ENCODE data around the gene MAGED4B.
"Not testable (repeated sequence)": the region's sequence is repeated elsewhere in the genome, so short reads cannot be mapped to it uniquely, and the experiment has no call there.

Gene MAGED4B, protein sequence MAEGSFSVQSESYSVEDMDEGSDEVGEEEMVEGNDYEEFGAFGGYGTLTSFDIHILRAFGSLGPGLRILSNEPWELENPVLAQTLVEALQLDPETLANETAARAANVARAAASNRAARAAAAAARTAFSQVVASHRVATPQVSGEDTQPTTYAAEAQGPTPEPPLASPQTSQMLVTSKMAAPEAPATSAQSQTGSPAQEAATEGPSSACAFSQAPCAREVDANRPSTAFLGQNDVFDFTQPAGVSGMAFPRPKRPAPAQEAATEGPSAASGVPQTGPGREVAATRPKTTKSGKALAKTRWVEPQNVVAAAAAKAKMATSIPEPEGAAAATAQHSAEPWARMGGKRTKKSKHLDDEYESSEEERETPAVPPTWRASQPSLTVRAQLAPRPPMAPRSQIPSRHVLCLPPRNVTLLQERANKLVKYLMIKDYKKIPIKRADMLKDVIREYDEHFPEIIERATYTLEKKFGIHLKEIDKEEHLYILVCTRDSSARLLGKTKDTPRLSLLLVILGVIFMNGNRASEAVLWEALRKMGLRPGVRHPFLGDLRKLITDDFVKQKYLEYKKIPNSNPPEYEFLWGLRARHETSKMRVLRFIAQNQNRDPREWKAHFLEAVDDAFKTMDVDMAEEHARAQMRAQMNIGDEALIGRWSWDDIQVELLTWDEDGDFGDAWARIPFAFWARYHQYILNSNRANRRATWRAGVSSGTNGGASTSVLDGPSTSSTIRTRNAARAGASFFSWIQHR

DNA sequence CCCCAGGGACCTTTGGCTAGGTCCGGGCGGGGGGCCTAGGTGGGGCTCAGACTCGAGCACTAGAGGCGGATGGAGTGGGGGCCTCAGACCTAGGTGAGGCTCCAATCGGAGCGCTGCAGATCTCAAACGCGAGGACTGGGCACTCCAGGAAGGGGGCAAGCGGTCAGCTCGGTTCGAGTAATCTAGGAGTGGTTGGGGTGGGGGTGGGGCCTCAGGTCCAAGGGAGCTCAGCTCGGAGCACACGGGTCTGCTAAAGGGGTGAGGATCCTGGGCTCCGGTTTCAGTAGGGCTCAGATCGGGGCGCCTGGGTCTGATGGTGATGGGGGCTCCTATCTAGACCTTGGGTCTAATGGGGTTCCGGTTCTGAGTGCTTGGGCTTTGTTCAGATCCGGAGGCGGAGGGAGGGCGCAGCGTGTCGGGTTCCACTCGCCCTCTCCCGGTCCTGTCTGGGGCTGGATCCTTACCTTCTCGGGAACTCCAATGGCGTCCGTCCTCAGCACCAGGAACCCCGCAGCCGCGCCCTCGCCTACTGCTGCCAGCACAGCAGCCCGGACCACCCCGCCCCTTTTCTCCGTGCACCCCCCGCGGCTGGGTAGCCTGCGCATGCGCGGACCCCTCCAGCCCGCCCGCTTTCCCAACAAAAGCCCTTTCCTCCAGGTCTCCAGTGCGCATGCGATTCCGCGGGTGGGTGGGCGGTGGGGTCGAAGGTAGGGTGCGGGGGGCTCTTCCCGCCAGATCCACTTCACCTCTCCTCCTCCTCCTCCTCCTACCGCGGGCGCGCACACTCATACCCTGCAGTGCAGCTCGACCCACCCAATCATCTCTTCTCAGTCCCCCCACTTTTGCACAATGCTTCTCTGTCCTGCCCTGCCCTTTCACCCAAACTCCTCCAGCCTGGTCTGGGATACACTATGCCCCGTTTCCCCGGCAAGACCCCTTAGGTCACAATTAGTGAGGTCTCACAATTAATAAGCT is at the start of gene MAGED4B:
MAGED4B (minus strand) TSS at position 518 of the 975 bp plus-strand sequence. CDS start 1,011 bp downstream, outside the sequence.
- DNase-seq (ENCODE audit: low read depth, low spot score); H3K4me3 ChIP-seq (ENCODE audit: low read depth, low read length); in situ Hi-C loops (cut with HindIII; ENCODE audit: low sequenced_read_pairs): not testable (repeated sequence)

DNA sequence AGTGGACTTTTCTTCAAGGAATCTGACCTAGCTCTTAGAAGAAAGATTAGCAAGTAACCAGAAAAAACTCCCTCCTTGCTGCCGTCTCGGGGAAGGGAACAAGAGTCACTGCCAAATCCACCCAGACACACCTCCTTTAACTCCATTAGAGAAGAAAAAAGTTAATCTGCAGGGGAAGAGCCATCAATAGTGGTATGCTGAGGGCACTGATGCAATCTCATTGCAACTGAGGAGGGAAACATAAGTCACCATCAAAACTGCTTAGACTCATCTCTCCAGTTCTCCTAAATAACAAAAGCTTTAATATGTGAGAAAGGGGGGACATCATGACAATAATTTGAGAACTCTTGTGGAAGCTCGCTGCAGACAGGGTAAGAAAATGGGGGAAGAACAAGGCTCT is 49.3 kb upstream of the MAGED4B start:
- no peak overlapping the region for H3K4me3 ChIP-seq (ENCODE audit: low read depth, low read length)
- in situ Hi-C loops (cut with HindIII; ENCODE audit: low sequenced_read_pairs), result no loop called here
- TF ChIP-seq, protein P1, sequence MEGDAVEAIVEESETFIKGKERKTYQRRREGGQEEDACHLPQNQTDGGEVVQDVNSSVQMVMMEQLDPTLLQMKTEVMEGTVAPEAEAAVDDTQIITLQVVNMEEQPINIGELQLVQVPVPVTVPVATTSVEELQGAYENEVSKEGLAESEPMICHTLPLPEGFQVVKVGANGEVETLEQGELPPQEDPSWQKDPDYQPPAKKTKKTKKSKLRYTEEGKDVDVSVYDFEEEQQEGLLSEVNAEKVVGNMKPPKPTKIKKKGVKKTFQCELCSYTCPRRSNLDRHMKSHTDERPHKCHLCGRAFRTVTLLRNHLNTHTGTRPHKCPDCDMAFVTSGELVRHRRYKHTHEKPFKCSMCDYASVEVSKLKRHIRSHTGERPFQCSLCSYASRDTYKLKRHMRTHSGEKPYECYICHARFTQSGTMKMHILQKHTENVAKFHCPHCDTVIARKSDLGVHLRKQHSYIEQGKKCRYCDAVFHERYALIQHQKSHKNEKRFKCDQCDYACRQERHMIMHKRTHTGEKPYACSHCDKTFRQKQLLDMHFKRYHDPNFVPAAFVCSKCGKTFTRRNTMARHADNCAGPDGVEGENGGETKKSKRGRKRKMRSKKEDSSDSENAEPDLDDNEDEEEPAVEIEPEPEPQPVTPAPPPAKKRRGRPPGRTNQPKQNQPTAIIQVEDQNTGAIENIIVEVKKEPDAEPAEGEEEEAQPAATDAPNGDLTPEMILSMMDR (IDR thresholded peaks at IDR 0.05; ENCODE audit: low read depth, low read length), result no peak
- no peak for DNase-seq (ENCODE audit: low read depth, low spot score)

DNA sequence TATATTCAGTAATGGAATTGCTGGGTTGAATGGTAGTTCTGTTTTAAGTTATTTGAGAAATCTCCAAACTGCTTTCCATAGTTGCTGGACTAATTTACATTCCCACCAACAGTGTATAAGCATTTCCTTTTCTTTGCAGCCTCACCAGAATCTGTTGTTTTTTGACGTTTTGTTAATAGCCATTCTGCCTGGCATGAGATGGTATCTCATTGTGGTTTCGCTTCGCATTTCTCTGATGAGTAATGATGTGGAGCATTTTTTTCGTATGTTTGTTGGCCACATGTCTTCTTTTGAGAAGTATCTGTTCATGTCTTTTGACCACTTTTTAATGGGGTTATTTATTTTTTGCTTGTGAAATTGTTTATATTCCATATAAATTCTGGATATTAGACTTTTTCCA is 13.6 kb upstream of the MAGED4B start:
- peak; percentile 35 for DNase-seq (ENCODE audit: low read depth, low spot score)
- in situ Hi-C loops (cut with HindIII; ENCODE audit: low sequenced_read_pairs), result no loop called here
- no peak overlapping the region for H3K4me3 ChIP-seq (ENCODE audit: low read depth, low read length)
- TF ChIP-seq, protein P1 (IDR thresholded peaks at IDR 0.05; ENCODE audit: low read depth, low read length), result no peak

DNA sequence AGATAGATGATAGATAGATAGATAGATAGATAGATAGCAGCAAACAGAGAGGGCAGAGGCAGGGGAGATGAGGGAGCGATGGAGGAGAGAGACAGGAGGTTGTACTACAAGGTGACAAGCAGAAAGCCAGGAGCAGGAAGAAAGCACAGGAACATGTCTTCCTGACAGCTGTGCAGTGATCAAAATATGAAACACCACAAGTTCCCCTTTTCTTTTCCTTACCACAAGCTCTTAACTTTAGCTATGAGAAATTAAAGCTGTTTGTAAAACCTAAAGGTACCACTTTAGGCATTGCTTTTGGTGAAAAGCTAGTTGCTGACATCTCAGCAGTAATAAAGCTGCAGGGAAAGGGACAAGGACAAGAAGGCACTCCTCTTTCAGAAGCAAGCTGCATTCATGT is 9.1 kb upstream of the MAGED4B start:
- in situ Hi-C loops (cut with HindIII; ENCODE audit: low sequenced_read_pairs), result no loop called here
- DNase-seq (ENCODE audit: low read depth, low spot score), result no peak
- H3K4me3 ChIP-seq (ENCODE audit: low read depth, low read length), result no peak overlapping the region
- TF ChIP-seq, protein P1 (IDR thresholded peaks at IDR 0.05; ENCODE audit: low read depth, low read length), result no peak

DNA sequence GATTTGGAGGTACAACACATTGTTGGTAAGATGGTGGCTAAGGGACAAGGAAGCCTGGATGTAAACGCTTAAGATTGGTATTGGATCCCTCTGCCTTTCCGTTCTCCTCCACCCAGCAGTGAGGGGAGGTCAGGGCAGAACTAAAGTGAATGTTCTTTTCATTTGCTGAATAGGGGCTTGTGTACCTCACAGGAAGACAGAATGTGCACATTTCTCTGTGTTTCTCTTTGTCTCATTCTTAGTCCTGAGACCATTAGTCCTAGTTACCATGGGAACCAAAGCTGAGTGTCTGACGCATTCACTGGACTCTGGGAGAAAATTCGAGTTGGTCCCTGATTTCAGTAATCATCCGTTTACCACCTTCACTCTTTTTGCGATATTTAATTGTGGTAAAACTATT is 26.7 kb downstream of the MAGED4B start:
- H3K4me3 ChIP-seq (ENCODE audit: low read depth, low read length); DNase-seq (ENCODE audit: low read depth, low spot score); in situ Hi-C loops (cut with HindIII; ENCODE audit: low sequenced_read_pairs): not testable (repeated sequence)

DNA sequence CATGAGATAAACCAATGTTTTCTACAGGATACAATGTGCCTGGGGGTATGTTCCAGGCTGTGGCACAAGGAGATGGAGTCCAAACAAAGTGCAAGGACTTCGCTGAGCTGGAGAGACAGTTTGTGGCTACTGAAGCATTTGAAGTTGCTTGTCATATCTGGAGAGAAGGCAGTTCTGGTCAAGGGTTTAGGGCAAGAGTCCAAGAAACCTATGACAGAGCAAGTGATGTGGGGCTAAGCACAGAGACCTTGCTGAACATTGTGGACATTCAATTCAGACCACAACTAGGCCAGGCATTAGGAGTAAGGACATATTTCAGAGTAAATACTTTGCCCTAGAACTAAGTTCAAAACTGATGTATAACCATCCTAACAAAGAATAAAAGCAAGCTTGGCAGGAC is 34.8 kb downstream of the MAGED4B start:
- DNase-seq (ENCODE audit: low read depth, low spot score), result no peak
- TF ChIP-seq, protein P1 (IDR thresholded peaks at IDR 0.05; ENCODE audit: low read depth, low read length), result no peak

DNA sequence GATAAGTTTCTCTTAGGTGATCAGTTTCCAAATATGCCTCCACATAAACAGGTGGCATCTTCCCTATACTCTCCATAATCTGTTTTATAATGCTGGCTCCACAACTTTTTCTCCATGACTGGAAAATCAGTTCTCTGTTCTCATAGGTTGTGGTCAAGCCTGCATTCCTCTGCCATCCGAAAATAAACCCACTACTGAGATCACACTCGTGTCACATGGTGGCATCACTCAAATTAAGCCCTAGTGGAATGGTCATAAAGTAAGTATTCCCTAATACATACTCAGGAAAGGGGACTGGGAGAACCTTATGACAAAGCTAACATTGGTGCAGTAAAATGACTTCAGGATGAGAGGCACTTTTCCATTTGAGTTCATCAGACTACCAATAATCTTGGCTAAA is 37.6 kb downstream of the MAGED4B start:
- in situ Hi-C loops (cut with HindIII; ENCODE audit: low sequenced_read_pairs), result no loop called here
- no peak for DNase-seq (ENCODE audit: low read depth, low spot score)
- TF ChIP-seq, protein P1 (IDR thresholded peaks at IDR 0.05; ENCODE audit: low read depth, low read length), result no peak
- H3K4me3 ChIP-seq (ENCODE audit: low read depth, low read length), result no peak overlapping the region

More for the DNA sequence above, 34.8 kb downstream of the MAGED4B start:
- in situ Hi-C loops (cut with HindIII; ENCODE audit: low sequenced_read_pairs), result no loop called here
- H3K4me3 ChIP-seq (ENCODE audit: low read depth, low read length), result no peak overlapping the region
